Gastroesophageal sphincter (tissue), 3 donors: ENCODE measurements around the gene AR.

Source experiments
- POLR2A ChIP-seq, 2 donors: fragments of 450-650 bp; IDR thresholded peaks; one replicate each; pipeline ENCODE4 v1.6.1; 2017; ENCODE audit warnings: antibody characterized with exemption in 2 of 2, mild to moderate bottlenecking in 2 of 2, moderate library complexity in 1 of 2
- POLR2AphosphoS5 ChIP-seq: sonication (generic); formaldehyde crosslinking; IDR thresholded peaks from one replicate; pipeline ENCODE4 v1.6.1; 2017; ENCODE audit warnings: antibody characterized with exemption
- TF ChIP-seq, protein P1 (sequence below), 4 experiments: fragments of 200-600 bp in 2 of 4; fragments of 450-650 bp in 2 of 4; sonication (generic) in 1 of 4; IDR thresholded peaks; one replicate each; pipeline ENCODE4 v1.5.1; 2017 to 2019; ENCODE audit warnings: antibody characterized with exemption in 4 of 4, mild to moderate bottlenecking in 2 of 4, moderate library complexity in 2 of 4

DNA sequence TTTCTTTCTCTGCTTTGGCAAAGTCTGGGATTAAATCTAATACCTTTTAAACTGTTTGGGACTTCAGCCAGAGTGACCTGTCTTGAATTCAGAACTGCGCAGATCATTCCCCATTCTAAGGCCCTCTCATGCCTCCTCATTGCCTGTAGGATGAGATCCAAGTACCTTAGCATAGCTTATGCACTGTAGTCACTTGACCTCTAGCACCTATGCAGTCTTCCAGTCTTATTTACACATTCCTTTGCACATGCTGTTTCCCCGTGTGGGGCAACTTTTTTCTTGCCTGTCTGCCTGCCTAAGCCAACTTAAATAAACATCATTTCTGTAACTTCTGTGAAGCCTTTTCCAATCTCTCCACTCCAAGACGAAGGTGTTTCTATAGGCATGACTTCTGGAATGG is 68.4 kb downstream of the AR start:
- TF ChIP-seq POLR2A (IDR thresholded peaks at IDR 0.05) (no peak), POLR2AphosphoS5 (no peak)
- TF ChIP-seq, protein P1, sequence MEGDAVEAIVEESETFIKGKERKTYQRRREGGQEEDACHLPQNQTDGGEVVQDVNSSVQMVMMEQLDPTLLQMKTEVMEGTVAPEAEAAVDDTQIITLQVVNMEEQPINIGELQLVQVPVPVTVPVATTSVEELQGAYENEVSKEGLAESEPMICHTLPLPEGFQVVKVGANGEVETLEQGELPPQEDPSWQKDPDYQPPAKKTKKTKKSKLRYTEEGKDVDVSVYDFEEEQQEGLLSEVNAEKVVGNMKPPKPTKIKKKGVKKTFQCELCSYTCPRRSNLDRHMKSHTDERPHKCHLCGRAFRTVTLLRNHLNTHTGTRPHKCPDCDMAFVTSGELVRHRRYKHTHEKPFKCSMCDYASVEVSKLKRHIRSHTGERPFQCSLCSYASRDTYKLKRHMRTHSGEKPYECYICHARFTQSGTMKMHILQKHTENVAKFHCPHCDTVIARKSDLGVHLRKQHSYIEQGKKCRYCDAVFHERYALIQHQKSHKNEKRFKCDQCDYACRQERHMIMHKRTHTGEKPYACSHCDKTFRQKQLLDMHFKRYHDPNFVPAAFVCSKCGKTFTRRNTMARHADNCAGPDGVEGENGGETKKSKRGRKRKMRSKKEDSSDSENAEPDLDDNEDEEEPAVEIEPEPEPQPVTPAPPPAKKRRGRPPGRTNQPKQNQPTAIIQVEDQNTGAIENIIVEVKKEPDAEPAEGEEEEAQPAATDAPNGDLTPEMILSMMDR (IDR thresholded peaks at IDR 0.05) = no peak
